Measurements from ENCODE around the gene TRPV3.

- TF ChIP-seq POLR2AphosphoS5 (IDR thresholded peaks at IDR 0.05; ENCODE audit: borderline replicate concordance, low read depth, low read length) (no peak), EZH2 (IDR thresholded peaks at IDR 0.05) (no peak)
These were observed 60.5 kb downstream of the TRPV3 start for GRCh38 chr17:3497101-3497500.

Data from SK-N-MC (cell line).